Neuron (in vitro differentiated cells): ENCODE measurements around the gene LRRC27.
A peak's percentile ranks its signal among the peaks of the same experiment; 100 is the strongest.

Experiments
- H2AFZ ChIP-seq: one replicate; pipeline ENCODE4 v1.6.1; 2013; ENCODE audit warnings: low read depth, mild to moderate bottlenecking, inconsistent platforms, low read length, moderate library complexity
- H3K27me3 ChIP-seq: one replicate; pipeline ENCODE4 v1.6.1; 2013; ENCODE audit warnings: low read length; ENCODE audit not compliant: insufficient read depth
- H3K36me3 ChIP-seq: one replicate; pipeline ENCODE4 v1.6.1; 2013; ENCODE audit warnings: low read length; ENCODE audit not compliant: insufficient read depth
- H3K4me1 ChIP-seq: one replicate; pipeline ENCODE4 v1.6.1; 2013; ENCODE audit warnings: low read length; ENCODE audit not compliant: insufficient read depth
- H3K4me3 ChIP-seq: 2 replicates; pipeline ENCODE4 v1.5.1; 2013; ENCODE audit warnings: mild to moderate bottlenecking, low read length, moderate library complexity
- H3K9me3 ChIP-seq: one replicate; pipeline ENCODE4 v1.6.1; 2013; ENCODE audit warnings: low read length

LRRC27 gene

DNA sequence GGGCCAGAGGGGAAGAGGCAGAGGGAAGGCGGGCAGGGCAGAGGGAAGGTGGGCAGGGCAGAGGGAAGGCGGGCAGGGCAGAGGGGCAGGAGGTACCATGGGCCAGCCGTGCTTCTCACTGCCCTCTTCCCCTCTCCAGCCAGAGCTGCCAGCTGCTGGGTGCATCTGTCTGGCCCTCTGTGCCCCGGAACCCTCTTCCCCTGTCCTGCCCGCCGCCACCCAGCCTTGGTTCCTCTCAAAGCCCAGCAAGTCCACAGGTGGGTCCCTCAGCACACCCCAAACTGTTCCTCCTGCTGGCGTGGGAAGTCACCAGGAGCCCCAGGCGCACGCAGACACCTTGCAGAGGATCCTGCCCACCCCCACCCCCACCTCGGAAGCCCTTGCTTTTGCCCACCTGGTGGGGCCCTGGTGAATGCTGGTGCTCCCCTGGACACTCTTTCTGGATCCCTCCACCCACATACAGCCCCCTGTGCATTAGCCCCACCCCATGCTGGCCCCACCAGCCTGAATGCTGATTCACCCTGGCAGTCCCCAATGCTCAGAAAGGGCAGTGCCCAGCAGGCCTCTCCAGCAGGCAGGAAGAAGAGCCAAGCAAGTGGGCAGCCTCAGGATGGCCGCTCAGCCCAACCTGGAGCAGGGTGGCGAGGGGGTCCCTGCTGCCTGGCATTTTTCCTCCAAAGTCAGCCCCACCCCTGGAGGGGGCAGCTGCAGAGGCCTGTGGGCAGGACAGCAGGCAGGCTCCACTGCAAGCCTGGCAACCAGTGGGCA, 63.1 kb downstream of the LRRC27 start:
- H2AFZ ChIP-seq, result no peak overlapping the region

GRCh38 chr10:132395704-132396493, 63.9 kb downstream of the LRRC27 start:
- no peaks in the 10 kb centered on the region for H3K27me3 ChIP-seq
- H3K4me3 ChIP-seq, result peak overlapping the region; percentile 75
- peak overlapping the region; percentile 54 for H2AFZ ChIP-seq
- H3K9me3 ChIP-seq, result no peaks in the 10 kb centered on the region
- no peaks in the 10 kb centered on the region for H3K36me3 ChIP-seq
- peaks cover 15% of the 10 kb centered on the region for H3K4me1 ChIP-seq

More for the DNA sequence above, 63.1 kb downstream of the LRRC27 start:
- Histone ChIP-seq H3K9me3 (no peaks in the 10 kb centered on the region), H3K27me3 (no peaks in the 10 kb centered on the region), H3K36me3 (no peaks in the 10 kb centered on the region), H3K4me1 (peaks cover 15% of the 10 kb centered on the region), H3K4me3 (peak overlapping the region; percentile 75)

DNA sequence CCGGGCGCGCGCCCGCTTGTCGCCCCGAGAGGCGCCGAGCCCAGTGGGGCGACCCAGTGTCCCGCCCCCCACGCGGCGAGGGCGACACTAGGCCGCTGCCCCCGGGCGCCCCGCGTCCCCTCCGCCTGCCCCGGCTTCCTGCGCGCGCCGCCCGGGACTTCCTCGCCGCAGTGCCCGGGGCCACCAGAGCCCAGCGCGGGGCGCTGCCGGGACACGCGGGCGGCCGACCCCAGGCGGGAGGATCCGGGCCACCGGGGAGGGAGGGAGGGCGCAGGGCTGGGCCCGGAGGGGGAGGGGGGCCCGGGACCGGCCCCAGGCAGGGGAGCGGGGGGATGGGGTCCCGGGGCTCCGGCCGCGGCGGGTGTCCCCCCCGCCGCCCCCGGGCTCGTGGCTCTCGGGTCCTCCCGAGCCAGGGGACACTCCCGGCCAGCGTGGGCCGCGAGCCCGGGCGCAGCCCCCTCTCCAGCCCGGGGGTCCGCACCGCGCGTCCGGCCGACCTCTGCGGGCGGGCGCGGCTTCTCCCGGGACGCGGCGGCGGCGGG, 64.6 kb downstream of the LRRC27 start:
- H2AFZ ChIP-seq, result peak overlapping the region; percentile 54
- no peaks in the 10 kb centered on the region for H3K36me3 ChIP-seq
- H3K4me3 ChIP-seq, result peak overlapping the region; percentile 75
- no peaks in the 10 kb centered on the region for H3K9me3 ChIP-seq
- H3K27me3 ChIP-seq, result no peaks in the 10 kb centered on the region
- peaks cover 15% of the 10 kb centered on the region for H3K4me1 ChIP-seq

DNA sequence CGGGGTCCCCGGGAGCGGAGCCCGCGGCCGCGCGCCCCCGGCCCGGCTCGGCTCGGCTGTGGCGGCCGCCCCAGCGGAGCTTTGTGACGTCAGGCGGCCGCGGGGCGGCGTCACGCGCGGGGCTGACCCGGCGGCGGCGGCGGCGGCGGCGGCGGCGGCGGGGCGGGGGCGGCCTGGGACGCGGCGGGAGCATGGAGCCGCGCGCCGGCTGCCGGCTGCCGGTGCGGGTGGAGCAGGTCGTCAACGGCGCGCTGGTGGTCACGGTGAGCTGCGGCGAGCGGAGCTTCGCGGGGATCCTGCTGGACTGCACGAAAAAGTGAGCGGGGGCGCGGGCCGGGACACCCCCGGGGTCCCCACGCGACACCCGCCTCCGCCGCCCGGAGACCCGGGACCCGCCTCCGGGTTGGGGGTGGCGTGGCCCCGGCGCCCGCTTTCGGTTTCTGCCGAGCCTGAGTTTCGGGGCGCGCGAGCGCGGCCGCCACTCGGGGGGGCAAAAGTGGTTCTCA, 65.1 kb downstream of the LRRC27 start, which contains the start of gene PWWP2B:
Gene PWWP2B, plus strand, starts transcription at position 165 of the 506 bp plus-strand sequence. Its CDS starts 27 bp downstream, at position 192.
- peak within 1 kb of the TSS; percentile 75 for H3K4me3 ChIP-seq
- no peaks in the 10 kb centered on the region for H3K27me3 ChIP-seq
- H3K4me1 ChIP-seq, result peaks cover 15% of the 10 kb centered on the region
- H3K36me3 ChIP-seq, result no peaks in the 10 kb centered on the region
- H3K9me3 ChIP-seq, result no peaks in the 10 kb centered on the region
- peak within 1 kb of the TSS; percentile 54 for H2AFZ ChIP-seq

GRCh38 chr10:132397671-132398565, 65.9 kb downstream of the LRRC27 start:
- H3K27me3 ChIP-seq, result no peaks in the 10 kb centered on the region
- peak overlapping the region; percentile 75 for H3K4me3 ChIP-seq
- H3K36me3 ChIP-seq, result no peaks in the 10 kb centered on the region
- no peak overlapping the region for H2AFZ ChIP-seq
- peaks cover 15% of the 10 kb centered on the region for H3K4me1 ChIP-seq
- H3K9me3 ChIP-seq, result no peaks in the 10 kb centered on the region

- Histone ChIP-seq H3K27me3 (no peaks in the 10 kb centered on the region), H3K36me3 (no peaks in the 10 kb centered on the region), H3K4me3 (no peak overlapping the region), H3K4me1 (peaks cover 15% of the 10 kb centered on the region), H2AFZ (no peak overlapping the region), H3K9me3 (no peaks in the 10 kb centered on the region)
Measured at GRCh38 chr10:132398566-132398991, 66.6 kb downstream of the LRRC27 start.

DNA sequence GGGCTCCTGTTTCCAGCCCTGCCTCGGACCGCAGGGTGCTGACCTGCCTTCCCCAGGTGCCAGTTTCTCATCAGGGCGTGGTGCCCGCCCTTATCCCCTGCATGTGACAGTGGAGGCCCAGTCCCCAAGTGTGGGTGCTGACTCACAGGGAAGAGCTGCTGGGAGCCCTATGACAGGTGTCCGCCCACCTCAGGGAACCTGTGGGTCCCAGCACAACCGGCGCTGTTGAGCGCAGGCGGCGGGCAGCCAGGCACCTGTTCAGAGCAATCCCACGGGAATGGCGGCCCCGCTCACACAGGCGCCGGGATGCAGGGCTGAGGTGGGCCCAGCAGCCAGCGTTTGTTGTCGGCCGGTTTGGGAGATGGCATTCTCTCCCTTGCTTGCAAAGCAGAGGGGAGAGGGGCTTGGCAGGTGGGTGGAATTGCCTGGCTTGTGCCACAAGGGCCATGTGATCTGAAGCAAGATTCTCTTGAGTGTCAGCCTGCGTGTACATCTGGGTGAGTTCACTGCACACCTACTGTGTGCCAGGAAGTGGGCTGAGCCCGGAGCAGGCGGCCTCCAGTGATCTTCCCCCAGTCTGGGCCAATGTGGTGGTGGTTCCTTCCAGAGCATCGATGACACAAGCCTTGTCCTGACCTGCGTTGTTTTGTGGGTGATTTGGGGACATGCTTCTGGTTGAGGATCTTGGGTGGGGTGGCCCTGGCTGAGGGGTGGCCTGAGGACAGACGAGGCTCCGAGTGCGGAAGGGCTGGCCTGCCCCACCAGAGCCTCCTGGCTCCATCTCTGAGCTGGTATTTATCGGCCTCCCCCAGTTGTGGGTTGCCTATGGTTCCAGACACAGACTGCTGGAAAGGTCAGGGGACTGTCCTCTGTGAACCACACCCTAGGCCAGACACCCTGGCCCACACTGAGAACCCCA, 67.4 kb downstream of the LRRC27 start:
- no peaks in the 10 kb centered on the region for H3K27me3 ChIP-seq
- H3K36me3 ChIP-seq, result no peaks in the 10 kb centered on the region
- peaks cover 15% of the 10 kb centered on the region for H3K4me1 ChIP-seq
- H3K4me3 ChIP-seq, result no peak overlapping the region
- no peak overlapping the region for H2AFZ ChIP-seq
- H3K9me3 ChIP-seq, result no peaks in the 10 kb centered on the region

DNA sequence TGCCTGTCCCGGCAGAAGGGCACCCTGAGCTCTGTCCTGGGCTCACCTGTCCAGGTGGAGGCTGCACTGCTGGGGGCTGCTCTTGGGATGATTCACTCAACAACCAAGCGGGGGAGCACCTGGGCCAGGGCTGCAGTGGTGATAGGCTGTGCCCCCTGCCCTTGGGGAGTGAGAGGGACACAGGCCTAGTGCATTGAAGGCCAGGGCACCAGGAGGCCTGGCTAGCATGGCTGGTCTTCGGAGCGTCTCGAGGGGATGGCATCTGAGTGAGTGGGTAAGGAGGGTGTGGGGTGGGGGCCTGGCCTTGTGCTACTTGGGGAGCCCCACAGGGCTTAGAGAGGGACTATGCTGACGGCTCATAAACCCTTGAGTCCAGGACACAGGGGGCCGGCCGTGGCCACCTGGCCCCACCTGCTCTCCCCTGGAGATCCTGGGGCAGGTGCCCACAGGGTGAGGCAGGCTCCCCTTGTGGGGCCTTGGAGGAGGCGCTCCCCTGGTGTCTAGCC, 68.1 kb downstream of the LRRC27 start:
- Histone ChIP-seq H3K36me3 (peaks cover 1% of the 10 kb centered on the region), H3K27me3 (no peaks in the 10 kb centered on the region), H3K4me3 (no peak overlapping the region), H3K4me1 (peaks cover 15% of the 10 kb centered on the region), H3K9me3 (no peaks in the 10 kb centered on the region), H2AFZ (no peak overlapping the region)

DNA sequence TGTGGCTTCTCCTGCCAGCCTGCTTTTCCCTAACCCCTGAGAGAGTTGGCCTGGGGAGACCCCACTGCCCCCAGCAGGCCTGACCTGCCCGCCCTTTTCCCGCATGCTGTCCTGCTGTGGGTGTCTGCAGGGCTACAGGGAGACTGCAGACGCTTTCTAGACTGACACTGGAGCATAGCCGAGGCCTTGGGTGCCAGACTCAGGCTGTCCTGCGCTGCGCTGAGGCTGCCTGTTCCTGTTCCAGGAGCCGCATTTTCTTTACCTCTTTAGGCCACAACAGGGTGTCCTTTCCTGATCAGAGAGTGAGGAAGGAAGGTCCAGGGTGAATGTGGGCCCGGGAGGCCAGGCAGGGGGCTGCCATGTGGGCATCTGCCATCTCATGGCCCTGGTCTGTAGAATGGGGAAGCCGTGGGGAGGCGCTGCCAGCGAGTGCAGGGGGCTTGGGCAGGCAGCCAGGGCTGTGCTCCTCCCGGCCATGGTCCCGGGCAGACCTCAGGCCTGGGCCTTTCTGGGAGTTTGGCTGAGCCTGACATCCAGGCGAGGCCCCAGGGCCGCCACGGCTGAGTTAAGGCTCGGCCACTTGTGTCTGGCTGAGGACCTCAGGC, 68.7 kb downstream of the LRRC27 start:
- no peak overlapping the region for H2AFZ ChIP-seq
- no peak overlapping the region for H3K4me3 ChIP-seq
- peaks cover 7% of the 10 kb centered on the region for H3K36me3 ChIP-seq
- no peaks in the 10 kb centered on the region for H3K9me3 ChIP-seq
- H3K27me3 ChIP-seq, result no peaks in the 10 kb centered on the region
- peaks cover 11% of the 10 kb centered on the region for H3K4me1 ChIP-seq

DNA sequence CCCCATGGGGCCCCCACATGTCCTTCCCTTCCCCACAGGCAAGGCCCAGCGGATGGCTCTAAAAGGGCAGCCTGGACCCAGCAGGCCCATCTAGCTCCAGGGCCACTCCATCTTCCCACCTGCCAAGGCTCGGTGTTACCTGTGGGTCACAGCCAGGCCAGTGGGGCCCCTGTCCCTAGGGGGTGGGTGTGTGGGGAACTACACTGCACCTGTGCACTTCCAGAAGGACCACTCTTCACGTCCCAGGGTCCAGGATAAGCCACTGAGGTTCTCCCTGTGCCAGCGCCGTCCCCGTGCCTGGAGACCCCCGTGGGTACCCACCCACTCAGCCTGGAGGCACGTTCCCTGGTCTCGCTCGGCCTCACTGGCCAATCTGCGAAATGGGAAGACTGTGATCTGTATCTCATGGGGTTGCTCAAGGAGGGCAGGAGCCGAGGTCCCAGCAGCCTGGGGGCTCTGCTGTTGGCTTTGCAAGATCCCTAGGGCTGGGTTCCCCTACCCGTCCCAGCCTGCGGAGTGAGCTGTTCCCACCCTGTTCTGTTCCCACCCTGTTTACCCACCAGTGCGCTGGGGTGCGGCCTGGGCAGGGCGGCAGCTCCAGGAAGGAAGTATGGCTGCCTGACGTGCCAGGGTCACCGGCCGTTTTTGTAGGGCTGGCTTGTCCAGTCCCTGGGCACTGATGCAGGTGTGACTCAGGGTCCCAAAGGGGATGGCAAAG, 69.6 kb downstream of the LRRC27 start:
- Histone ChIP-seq H2AFZ (no peak overlapping the region), H3K9me3 (no peaks in the 10 kb centered on the region), H3K36me3 (peaks cover 15% of the 10 kb centered on the region), H3K4me3 (no peak overlapping the region), H3K4me1 (peaks cover 9% of the 10 kb centered on the region), H3K27me3 (no peaks in the 10 kb centered on the region)

- no peaks in the 10 kb centered on the region for H3K9me3 ChIP-seq
- peaks cover 6% of the 10 kb centered on the region for H3K4me1 ChIP-seq
- H3K27me3 ChIP-seq, result no peaks in the 10 kb centered on the region
- no peak overlapping the region for H2AFZ ChIP-seq
- peaks cover 15% of the 10 kb centered on the region for H3K36me3 ChIP-seq
- H3K4me3 ChIP-seq, result no peak overlapping the region
Measured at GRCh38 chr10:132402781-132403241, 70.8 kb downstream of the LRRC27 start.
